MG63 (cell line): ENCODE data around the gene VWA1. TPM values are rescaled to one million over a fixed set of nuclear protein-coding genes. Genes with fewer than 3 reads are reported as not detected.
"Not testable (repeated sequence)": the region's sequence is repeated elsewhere in the genome, so short reads cannot be mapped to it uniquely, and the experiment has no call there.

ENCODE experiments used
- DNase-seq: peaks from one replicate; pipeline ENCODE4 v3.0.0-alpha.2; 2020
- H3K27me3 ChIP-seq: fragments of 250-450 bp; sonication (Bioruptor Pico); 2 replicates; pipeline ENCODE4 v1.5.1; 2020; ENCODE audit warnings: mild to moderate bottlenecking, moderate library complexity
- H3K36me3 ChIP-seq: fragments of 250-450 bp; sonication (Bioruptor Pico); 2 replicates; pipeline ENCODE4 v1.5.1; 2020; ENCODE audit warnings: mild to moderate bottlenecking, moderate library complexity
- H3K4me3 ChIP-seq: fragments of 250-450 bp; sonication (Bioruptor Pico); 2 replicates; pipeline ENCODE4 v1.5.1; 2020; ENCODE audit warnings: mild to moderate bottlenecking, moderate library complexity
- H3K9me3 ChIP-seq: fragments of 250-450 bp; sonication (Bioruptor Pico); 2 replicates; pipeline ENCODE4 v1.5.1; 2020; ENCODE audit warnings: mild to moderate bottlenecking, moderate library complexity
- total RNA-seq: library from RNA; depleted of rRNA; stranded (reverse); fragments of >200 nt; shearing (Covaris generic); gene quantifications from 2 replicates; pipeline ENCODE4 v1.2.3, GENCODE V29; 2014; ENCODE audit warnings: low replicate concordance

The VWA1 gene
- total RNA-seq, 1 experiment from 2014 or later = 6.2 TPM

GRCh38 chr1:1400576-1401456 lies 34.7 kb upstream of the VWA1 start:
- Histone ChIP-seq H3K36me3 (peaks cover 83% of the 10 kb centered on the region), H3K4me3 (peak overlapping the region; percentile 93), H3K27me3 (no peaks in the 10 kb centered on the region), H3K9me3 (no peaks in the 10 kb centered on the region)
- DNase-seq = no peak

- H3K4me3 ChIP-seq = no peak overlapping the region; the same call in 1 of the 2 replicates
- no peaks in the 10 kb centered on the region for H3K27me3 ChIP-seq
- no peak for DNase-seq
- H3K9me3 ChIP-seq = no peaks in the 10 kb centered on the region
- H3K36me3 ChIP-seq = peaks cover 86% of the 10 kb centered on the region
Observed at GRCh38 chr1:1401457-1402010, 34.0 kb upstream of the VWA1 start.

- Histone ChIP-seq H3K4me3 (no peak overlapping the region), H3K27me3 (no peaks in the 10 kb centered on the region), H3K36me3 (peaks cover 83% of the 10 kb centered on the region), H3K9me3 (no peaks in the 10 kb centered on the region)
- peak; percentile 68 for DNase-seq
Observed at GRCh38 chr1:1402072-1402900, 33.2 kb upstream of the VWA1 start.

- H3K36me3 ChIP-seq = peaks cover 77% of the 10 kb centered on the region
- H3K27me3 ChIP-seq, H3K4me3 ChIP-seq, H3K9me3 ChIP-seq, DNase-seq: not testable (repeated sequence)
Observed at GRCh38 chr1:1402901-1403392, 32.5 kb upstream of the VWA1 start.

- Histone ChIP-seq H3K27me3 (no peaks in the 10 kb centered on the region), H3K4me3 (no peak overlapping the region), H3K36me3 (peaks cover 78% of the 10 kb centered on the region), H3K9me3 (no peaks in the 10 kb centered on the region)
- no peak for DNase-seq
Observed at GRCh38 chr1:1403653-1404052, 31.8 kb upstream of the VWA1 start.

- Histone ChIP-seq H3K4me3 (peak overlapping the region; percentile 100), H3K36me3 (peaks cover 76% of the 10 kb centered on the region), H3K27me3 (no peaks in the 10 kb centered on the region), H3K9me3 (no peaks in the 10 kb centered on the region)
- DNase-seq = no peak
Observed at GRCh38 chr1:1406101-1406820, 29.2 kb upstream of the VWA1 start.

GRCh38 chr1:1406821-1407635 lies 28.5 kb upstream of the VWA1 start, which contains the start of gene MRPL20:
TSS of gene MRPL20 (minus strand) at chr1:1407293. CDS start at chr1:1407217, 76 bp downstream.
- peaks cover 68% of the 10 kb centered on the region for H3K36me3 ChIP-seq
- DNase-seq = peak; percentile 93
- H3K27me3 ChIP-seq = no peaks in the 10 kb centered on the region
- no peaks in the 10 kb centered on the region for H3K9me3 ChIP-seq
- peak within 1 kb of the TSS; percentile 100 for H3K4me3 ChIP-seq

GRCh38 chr1:1407636-1408318 lies 27.7 kb upstream of the VWA1 start:
- Histone ChIP-seq H3K27me3 (no peaks in the 10 kb centered on the region), H3K36me3 (peaks cover 61% of the 10 kb centered on the region), H3K9me3 (no peaks in the 10 kb centered on the region), H3K4me3 (peak overlapping the region; percentile 100)
- no peak for DNase-seq

GRCh38 chr1:1410238-1410637 lies 25.3 kb upstream of the VWA1 start:
- H3K4me3 ChIP-seq, H3K9me3 ChIP-seq, DNase-seq, H3K27me3 ChIP-seq: not testable (repeated sequence)
- peaks cover 36% of the 10 kb centered on the region for H3K36me3 ChIP-seq

- Histone ChIP-seq H3K9me3 (no peaks in the 10 kb centered on the region), H3K27me3 (no peaks in the 10 kb centered on the region), H3K36me3 (peaks cover 24% of the 10 kb centered on the region), H3K4me3 (no peak overlapping the region)
- DNase-seq = no peak
Observed at GRCh38 chr1:1411626-1412025, 23.9 kb upstream of the VWA1 start.

GRCh38 chr1:1412311-1412902 lies 23.1 kb upstream of the VWA1 start:
- not testable (repeated sequence) for DNase-seq

GRCh38 chr1:1415751-1416150 lies 19.7 kb upstream of the VWA1 start:
- DNase-seq = no peak

More at GRCh38 chr1:1412311-1412902, 23.1 kb upstream of the VWA1 start:
- not testable (repeated sequence) for H3K9me3 ChIP-seq, H3K27me3 ChIP-seq, H3K4me3 ChIP-seq
- peaks cover 21% of the 10 kb centered on the region for H3K36me3 ChIP-seq

GRCh38 chr1:1417396-1417795 lies 18.1 kb upstream of the VWA1 start:
- not testable (repeated sequence) for H3K9me3 ChIP-seq, H3K4me3 ChIP-seq, DNase-seq, H3K36me3 ChIP-seq, H3K27me3 ChIP-seq

More at GRCh38 chr1:1415751-1416150, 19.7 kb upstream of the VWA1 start:
- Histone ChIP-seq H3K27me3 (no peaks in the 10 kb centered on the region), H3K4me3 (no peak overlapping the region), H3K9me3 (no peaks in the 10 kb centered on the region), H3K36me3 (no peaks in the 10 kb centered on the region)

GRCh38 chr1:1417825-1418463 lies 17.5 kb upstream of the VWA1 start:
- H3K36me3 ChIP-seq, H3K27me3 ChIP-seq, DNase-seq, H3K9me3 ChIP-seq, H3K4me3 ChIP-seq: not testable (repeated sequence)
